Endothelial cell of umbilical vein (primary cell): ENCODE data around the gene SFTA2. TPM values are rescaled to one million over a fixed set of nuclear protein-coding genes. Genes with fewer than 3 reads are reported as not detected.

ENCODE experiments used
- BruUV-seq: library from RNA; stranded (reverse); fragments of 400-500 nt; replicated peaks from 2 replicates; lab custom pipeline; 2021; lab: Mats Ljungman, UMichigan
- CTCF ChIA-PET: fragments of 300-600, 350-600 bp; sonication (Branson Sonifier 250); formaldehyde crosslinking; loops from one replicate; lab custom pipeline; 2021; ENCODE audit warnings: antibody characterized with exemption, inconsistent platforms; lab: Charles Lee
- POLR2A ChIA-PET: fragments of 300-600, 350-600 bp; sonication (Branson Sonifier 250); formaldehyde crosslinking; loops from one replicate; lab custom pipeline; 2021; ENCODE audit warnings: antibody characterized with exemption, inconsistent platforms; lab: Charles Lee
- DNase-seq: peaks from one replicate; pipeline ENCODE4 v3.0.0-alpha.2; 2011; ENCODE audit warnings: low read depth, low spot score
- FAIRE-seq: peaks from 2 replicates; lab custom pipeline; 2011; peaks lifted over from hg19 to GRCh38; lab: Jason Lieb, UNC
- H2AFZ ChIP-seq: 2 replicates; pipeline ENCODE4 v1.6.0; 2012; ENCODE audit warnings: low read depth, low read length, control low read depth, inconsistent platforms
- H3K27ac ChIP-seq: 2 replicates; pipeline ENCODE4 v1.5.1; 2011; ENCODE audit warnings: low read depth, mild to moderate bottlenecking, control low read depth, low read length, moderate library complexity; ENCODE audit not compliant: insufficient read depth
- H3K27me3 ChIP-seq, 2 experiments: 2 replicates each; pipeline versions ENCODE4 v1.6.0 to v1.6.1; 2011; ENCODE audit warnings: low read length in 2 of 2, mixed read lengths in 1 of 2; ENCODE audit not compliant: control insufficient read depth in 2 of 2, insufficient read depth in 2 of 2
- H3K36me3 ChIP-seq, 2 experiments: 2 replicates in 1 of 2; 3 replicates in 1 of 2; pipeline ENCODE4 v1.5.1; 2011; ENCODE audit warnings: low read length in 2 of 2, mild to moderate bottlenecking in 1 of 2, moderate library complexity in 1 of 2; ENCODE audit not compliant: control insufficient read depth in 2 of 2, insufficient read depth in 2 of 2; ENCODE audit errors: extremely low read depth in 1 of 2
- H3K4me1 ChIP-seq: 3 replicates; pipeline ENCODE4 v1.5.1; 2011; ENCODE audit warnings: mild to moderate bottlenecking, low read length; ENCODE audit not compliant: control insufficient read depth, insufficient read depth; ENCODE audit errors: extremely low read depth
- H3K4me2 ChIP-seq: 2 replicates; pipeline ENCODE4 v1.6.1; 2011; ENCODE audit warnings: low read length, control low read depth, mixed read lengths; ENCODE audit not compliant: insufficient read depth
- H3K4me3 ChIP-seq, 3 experiments: fragments of 200-600 bp in 1 of 3; sonication (generic), shearing (Covaris generic) in 1 of 3; replicated peaks in 1 of 3; 2 replicates each; pipeline ENCODE4 v1.5.1; 2011 to 2016; ENCODE audit warnings: control low read depth in 3 of 3, low read length in 3 of 3, mild to moderate bottlenecking in 2 of 3, inconsistent platforms in 1 of 3, low read depth in 1 of 3, moderate library complexity in 1 of 3; ENCODE audit not compliant: insufficient read depth in 1 of 3
- H3K79me2 ChIP-seq: 2 replicates; pipeline ENCODE4 v1.6.0; 2012; ENCODE audit warnings: low read length, inconsistent platforms; ENCODE audit not compliant: control insufficient read depth, insufficient read depth
- H3K9ac ChIP-seq: replicated peaks from 2 replicates; pipeline ENCODE3; 2011; ENCODE audit warnings: low read length, control low read depth; ENCODE audit not compliant: insufficient read depth; ENCODE audit errors: extremely low read depth
- H3K9me1 ChIP-seq: replicated peaks from 3 replicates; pipeline ENCODE4 v1.6.0; 2011; ENCODE audit warnings: mild to moderate bottlenecking, low read length; ENCODE audit not compliant: control insufficient read depth, insufficient read depth; ENCODE audit errors: extremely low read depth
- H3K9me3 ChIP-seq: replicated peaks from 2 replicates; pipeline ENCODE4 v1.5.1; 2012; ENCODE audit warnings: low read length, inconsistent platforms; ENCODE audit not compliant: control insufficient read depth, insufficient read depth
- H4K20me1 ChIP-seq: replicated peaks from 2 replicates; pipeline ENCODE3; 2011; ENCODE audit warnings: mild to moderate bottlenecking, low read length; ENCODE audit not compliant: control insufficient read depth, insufficient read depth; ENCODE audit errors: extremely low read depth
- CTCF ChIP-seq, 2 donors: IDR thresholded peaks; 1 replicate in 1 of 2; 2 replicates in 1 of 2; pipeline ENCODE4 v1.5.1; 2011; ENCODE audit warnings: low read length in 2 of 2, mild to moderate bottlenecking in 2 of 2, moderate library complexity in 2 of 2, control low read depth in 1 of 2, inconsistent platforms in 1 of 2, low read depth in 1 of 2; ENCODE audit not compliant: insufficient read depth in 1 of 2; ENCODE audit errors: extremely low read depth in 1 of 2
- EZH2 ChIP-seq: IDR thresholded peaks from 2 replicates; pipeline ENCODE4 v1.6.1; 2012; ENCODE audit warnings: borderline replicate concordance, low read depth, mild to moderate bottlenecking, moderate library complexity, low read length, inconsistent platforms; ENCODE audit not compliant: severe bottlenecking
- FOS ChIP-seq: IDR thresholded peaks from 2 replicates; pipeline ENCODE4 v1.6.1; 2011; ENCODE audit warnings: mild to moderate bottlenecking, low read length, moderate library complexity, borderline replicate concordance; ENCODE audit not compliant: insufficient read depth
- GATA2 ChIP-seq: IDR thresholded peaks from 2 replicates; pipeline ENCODE4 v1.7.0; 2011; ENCODE audit warnings: low read depth, mild to moderate bottlenecking, moderate library complexity, mixed read lengths, low read length; ENCODE audit not compliant: insufficient read length, insufficient read depth
- JUN ChIP-seq: IDR thresholded peaks from 2 replicates; pipeline ENCODE4 v1.6.1; 2011; ENCODE audit warnings: borderline replicate concordance, low read depth; ENCODE audit not compliant: insufficient read length, insufficient read depth
- MAX ChIP-seq: IDR thresholded peaks from 2 replicates; pipeline ENCODE4 v1.6.1; 2011; ENCODE audit not compliant: insufficient read depth, insufficient read length
- MYC ChIP-seq: IDR thresholded peaks from one replicate; pipeline ENCODE4 v1.6.1; 2011; ENCODE audit warnings: mild to moderate bottlenecking, low read depth, low read length
- POLR2A ChIP-seq: IDR thresholded peaks from 2 replicates; pipeline ENCODE4 v1.6.1; 2012; ENCODE audit warnings: low read depth, mild to moderate bottlenecking, control low read depth, low read length
- POLR2AphosphoS5 ChIP-seq: IDR thresholded peaks from 2 replicates; pipeline ENCODE4 v1.6.1; 2012; ENCODE audit warnings: low read depth, mild to moderate bottlenecking, control low read depth, low read length, moderate library complexity; ENCODE audit not compliant: insufficient read depth
- dilution Hi-C: fragments of 300-500 bp; cut with MboI; formaldehyde crosslinking; loops from one replicate; pipeline ENCODE4 v1.15.0; 2019; ENCODE audit warnings: low sequenced_read_pairs; ENCODE audit not compliant: extremely low pct_ligation_motif_present
- intact Hi-C: fragments of 100-400 bp; cut with micrococcal nuclease; formaldehyde crosslinking; loops from one replicate; pipeline ENCODE4 v1.10.0; 2022
- polyA plus RNA-seq, 4 experiments: library from polyadenylated mRNA; depleted of rRNA in 3 of 4; stranded (reverse) in 3 of 4; unstranded in 1 of 4; fragments of >200 nt; gene quantifications; 2 replicates each; pipeline versions ENCODE4 v1.2.1 to v1.2.3, GENCODE V29; 2011 to 2012; ENCODE audit warnings: missing spikeins in 1 of 4
- total RNA-seq: library from RNA; stranded (reverse); gene quantifications from 2 replicates; pipeline ENCODE4 v1.2.3, GENCODE V29; 2021

The SFTA2 gene
- total and polyA plus RNA-seq, 2 donors (not counting 3 experiments of a cell fraction or from before 2014, with no cell fraction given): not detected

GRCh38 chr6:30972816-30973215 is 40.8 kb upstream of the SFTA2 start:
- FAIRE-seq: no peak
- no peak for DNase-seq
- Histone ChIP-seq H4K20me1 (no peaks in the 10 kb centered on the region), H3K9me3 (no peaks in the 10 kb centered on the region), H3K9ac (no peak overlapping the region), H3K79me2 (no peaks in the 10 kb centered on the region), H3K4me2 (no peak overlapping the region), H3K4me1 (no peaks in the 10 kb centered on the region), H3K9me1 (no peaks in the 10 kb centered on the region), H3K36me3 (no peaks in the 10 kb centered on the region), H3K27me3 (peaks cover 2 to 7% of the 10 kb centered on the region in 2 experiments), H3K4me3 (no peak overlapping the region), H3K27ac (no peak overlapping the region), H2AFZ (no peak overlapping the region)
- BruUV-seq: no TSS peak
- ChIA-PET POLR2A (no interaction called here), CTCF (interaction anchor here (1.1 kb wide), 1 partner anchor 30 kb away, joined by 3 read pairs; no protein-coding TSS in a partner anchor)
- dilution Hi-C loops (no loop called here), intact Hi-C loops (no loop called here)
- TF ChIP-seq GATA2: no peak
- TF ChIP-seq MAX: no peak
- no peak for TF ChIP-seq POLR2A

- H3K36me3 ChIP-seq: no peaks in the 10 kb centered on the region
Observed at GRCh38 chr6:30970946-30971345, 39.0 kb upstream of the SFTA2 start.

More at GRCh38 chr6:30970946-30971345, 39.0 kb upstream of the SFTA2 start:
- Histone ChIP-seq H3K4me2 (no peak overlapping the region), H3K4me3 (no peak overlapping the region), H3K9me1 (no peaks in the 10 kb centered on the region), H4K20me1 (no peaks in the 10 kb centered on the region), H3K9ac (no peak overlapping the region), H2AFZ (no peak overlapping the region), H3K79me2 (no peaks in the 10 kb centered on the region), H3K9me3 (no peaks in the 10 kb centered on the region), H3K27me3 (peaks cover 2 to 7% of the 10 kb centered on the region in 2 experiments), H3K27ac (no peak overlapping the region), H3K4me1 (no peaks in the 10 kb centered on the region)
- DNase-seq (no peak), FAIRE-seq (no peak)
- ChIA-PET POLR2A (no interaction called here), CTCF (no interaction called here)
- intact Hi-C loops (no loop called here), dilution Hi-C loops (no loop called here)
- TF ChIP-seq MYC: no peak
- no peak for TF ChIP-seq GATA2
- no peak for TF ChIP-seq EZH2
- TF ChIP-seq MAX: no peak
- TF ChIP-seq POLR2AphosphoS5: no peak
- no peak for TF ChIP-seq POLR2A
- no peak for TF ChIP-seq JUN
- TF ChIP-seq FOS: no peak
- no peak for TF ChIP-seq CTCF (IDR thresholded peaks at IDR 0.05; ENCODE audit: extremely low read depth in 1 of 2, insufficient read depth in 1 of 2, low read depth in 1 of 2, low read length in 2 of 2)
- no TSS peak for BruUV-seq
